GM18870 (cell line): Measurements from ENCODE around the gene SNTG2.

Experiments
- ATAC-seq: cut with Tn5 transposase; IDR thresholded peaks from one replicate; pipeline ENCODE4 v1.9.1; 2021; ENCODE audit warnings: moderate library complexity; ENCODE audit not compliant: unreplicated experiment

The SNTG2 gene

GRCh38 chr2:926259-926793 is 24.3 kb upstream of the SNTG2 start:
- ATAC-seq, result no peak

GRCh38 chr2:926896-927295 is 23.8 kb upstream of the SNTG2 start:
- ATAC-seq, result no peak

GRCh38 chr2:929011-929735 is 21.5 kb upstream of the SNTG2 start:
- no peak for ATAC-seq

GRCh38 chr2:929925-930324 is 20.7 kb upstream of the SNTG2 start:
- no peak for ATAC-seq

GRCh38 chr2:930935-931334 is 19.7 kb upstream of the SNTG2 start:
- ATAC-seq, result no peak

- no peak for ATAC-seq
Measured at GRCh38 chr2:932320-933115, 18.1 kb upstream of the SNTG2 start.

GRCh38 chr2:933734-934295 is 16.8 kb upstream of the SNTG2 start:
- no peak for ATAC-seq

- no peak for ATAC-seq
Measured at GRCh38 chr2:937530-937929, 13.1 kb upstream of the SNTG2 start.

GRCh38 chr2:938181-939005 is 12.3 kb upstream of the SNTG2 start:
- no peak for ATAC-seq

- no peak for ATAC-seq
Measured at GRCh38 chr2:939936-940601, 10.6 kb upstream of the SNTG2 start.

GRCh38 chr2:941871-942270 is 8.8 kb upstream of the SNTG2 start:
- ATAC-seq, result no peak

- ATAC-seq, result no peak
Measured at GRCh38 chr2:942775-943460, 7.7 kb upstream of the SNTG2 start.

GRCh38 chr2:943461-943797 is 7.2 kb upstream of the SNTG2 start:
- no peak for ATAC-seq

GRCh38 chr2:943821-944220 is 6.8 kb upstream of the SNTG2 start:
- ATAC-seq, result no peak

GRCh38 chr2:944693-945092 is 6.0 kb upstream of the SNTG2 start:
- ATAC-seq, result no peak

- no peak for ATAC-seq
Measured at GRCh38 chr2:945104-945503, 5.5 kb upstream of the SNTG2 start.

- ATAC-seq, result peak; percentile 75
Measured at GRCh38 chr2:946073-946948, 4.3 kb upstream of the SNTG2 start.

- no peak for ATAC-seq
Measured at GRCh38 chr2:949384-950079, 1.1 kb upstream of the SNTG2 start.
